Left ventricle myocardium inferior (tissue), 1 donor: ENCODE results near the gene CRACR2B. TPM values are rescaled to one million over a fixed set of nuclear protein-coding genes. Genes with fewer than 3 reads are reported as not detected.

Experiments
- DNase-seq: peaks from one replicate; pipeline ENCODE4 v3.0.0-alpha.2; 2020
- H3K27ac ChIP-seq: fragments of 200-600 bp; replicated peaks from 2 replicates; pipeline ENCODE4 v1.8.0; 2021
- H3K27me3 ChIP-seq: fragments of 200-600 bp; 2 replicates; pipeline ENCODE4 v1.8.0; 2021; ENCODE audit warnings: low read depth
- H3K36me3 ChIP-seq: fragments of 200-600 bp; 2 replicates; pipeline ENCODE4 v1.8.0; 2021
- H3K4me1 ChIP-seq: fragments of 200-600 bp; 2 replicates; pipeline ENCODE4 v1.8.0; 2021
- H3K4me3 ChIP-seq: fragments of 200-600 bp; 2 replicates; pipeline ENCODE4 v1.8.0; 2021; ENCODE audit warnings: mild to moderate bottlenecking, moderate library complexity
- H3K9me3 ChIP-seq: fragments of 200-600 bp; replicated peaks from 2 replicates; pipeline ENCODE4 v1.8.0; 2021
- intact Hi-C: fragments of 100-400 bp; cut with micrococcal nuclease; formaldehyde crosslinking; loops from one replicate; pipeline ENCODE4 v1.11.0; 2022
- total RNA-seq: library from RNA; stranded (reverse); fragmentation: NEBNext Ultra II Directional; extraction: Animal tissue kit (Norgen Biotek cat#: 25700); gene quantifications from one replicate; pipeline ENCODE4 v1.2.1, GENCODE V29; 2021
- TF ChIP-seq, protein P1 (sequence below): fragments of 200-600 bp; IDR thresholded peaks from 2 replicates; pipeline ENCODE4 v1.8.0; 2021; ENCODE audit warnings: antibody characterized with exemption, mild to moderate bottlenecking, borderline replicate concordance
- donor health status: DM: no; HTN: yes; CAD: no; lungs with severe emphysema.

Gene CRACR2B
- total RNA-seq, 1 donor from 2014 or later, result 23.2 TPM

DNA sequence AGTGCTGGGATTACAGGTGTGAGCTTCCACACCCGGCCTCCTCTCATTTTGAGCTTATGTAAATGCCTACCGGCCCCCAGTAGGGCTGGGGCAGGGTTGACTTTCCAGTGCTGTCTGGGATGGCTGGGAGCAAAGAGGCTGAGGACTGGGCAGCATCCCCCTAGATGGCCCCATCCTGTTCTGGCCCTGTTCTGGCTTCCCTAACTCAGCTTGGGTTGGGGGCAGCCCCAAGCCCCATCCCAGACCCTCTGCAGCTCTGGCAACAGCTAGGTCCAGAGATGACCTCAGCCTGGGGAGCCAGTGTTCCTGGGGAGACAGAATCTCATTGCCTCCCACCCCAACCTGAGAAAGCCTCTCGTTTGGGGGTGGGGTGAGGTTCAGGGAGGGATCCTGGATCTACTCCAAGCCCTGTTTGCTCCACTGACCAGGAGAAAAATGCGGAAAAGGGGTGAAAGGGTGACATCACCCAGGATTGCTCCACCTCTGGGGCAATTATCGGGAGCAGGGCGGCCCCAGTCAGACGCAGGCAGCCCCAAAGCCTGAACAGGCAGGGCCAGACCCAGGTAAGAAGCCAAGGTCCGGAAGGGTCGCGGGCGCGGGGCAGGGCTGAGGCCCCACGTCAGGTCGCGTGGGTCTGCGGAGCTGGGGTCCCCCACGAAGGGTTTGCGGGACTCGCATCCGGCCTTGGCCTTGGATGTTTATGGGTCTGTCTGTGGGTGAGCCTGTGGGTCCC, 9.2 kb upstream of the CRACR2B start, which contains the start of gene PNPLA2:
PNPLA2 (plus strand) TSS at position 519 of the 733 bp plus-strand sequence. CDS start 805 bp downstream, outside the sequence.
- intact Hi-C loops, result no loop called here
- no peak for DNase-seq

GRCh38 chr11:819129-819931, 8.4 kb upstream of the CRACR2B start:
- TF ChIP-seq, protein P1, sequence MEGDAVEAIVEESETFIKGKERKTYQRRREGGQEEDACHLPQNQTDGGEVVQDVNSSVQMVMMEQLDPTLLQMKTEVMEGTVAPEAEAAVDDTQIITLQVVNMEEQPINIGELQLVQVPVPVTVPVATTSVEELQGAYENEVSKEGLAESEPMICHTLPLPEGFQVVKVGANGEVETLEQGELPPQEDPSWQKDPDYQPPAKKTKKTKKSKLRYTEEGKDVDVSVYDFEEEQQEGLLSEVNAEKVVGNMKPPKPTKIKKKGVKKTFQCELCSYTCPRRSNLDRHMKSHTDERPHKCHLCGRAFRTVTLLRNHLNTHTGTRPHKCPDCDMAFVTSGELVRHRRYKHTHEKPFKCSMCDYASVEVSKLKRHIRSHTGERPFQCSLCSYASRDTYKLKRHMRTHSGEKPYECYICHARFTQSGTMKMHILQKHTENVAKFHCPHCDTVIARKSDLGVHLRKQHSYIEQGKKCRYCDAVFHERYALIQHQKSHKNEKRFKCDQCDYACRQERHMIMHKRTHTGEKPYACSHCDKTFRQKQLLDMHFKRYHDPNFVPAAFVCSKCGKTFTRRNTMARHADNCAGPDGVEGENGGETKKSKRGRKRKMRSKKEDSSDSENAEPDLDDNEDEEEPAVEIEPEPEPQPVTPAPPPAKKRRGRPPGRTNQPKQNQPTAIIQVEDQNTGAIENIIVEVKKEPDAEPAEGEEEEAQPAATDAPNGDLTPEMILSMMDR, result peak; percentile 41
- Histone ChIP-seq H3K36me3 (peaks cover 29% of the 10 kb centered on the region), H3K4me1 (peaks cover 53% of the 10 kb centered on the region), H3K27ac (peak overlapping the region; percentile 99), H3K9me3 (no peaks in the 10 kb centered on the region), H3K4me3 (peak overlapping the region; percentile 91), H3K27me3 (no peaks in the 10 kb centered on the region)
- DNase-seq, result peak; percentile 95
- intact Hi-C loops, result no loop called here

More for the DNA sequence above, 9.2 kb upstream of the CRACR2B start, which contains the start of gene PNPLA2:
- TF ChIP-seq, protein P1, result no peak
- peaks cover 50% of the 10 kb centered on the region for H3K4me1 ChIP-seq
- H3K27ac ChIP-seq, result peak within 1 kb of the TSS; percentile 99
- H3K27me3 ChIP-seq, result no peaks in the 10 kb centered on the region
- peaks cover 23% of the 10 kb centered on the region for H3K36me3 ChIP-seq
- H3K4me3 ChIP-seq, result peak within 1 kb of the TSS; percentile 91
- no peaks in the 10 kb centered on the region for H3K9me3 ChIP-seq

DNA sequence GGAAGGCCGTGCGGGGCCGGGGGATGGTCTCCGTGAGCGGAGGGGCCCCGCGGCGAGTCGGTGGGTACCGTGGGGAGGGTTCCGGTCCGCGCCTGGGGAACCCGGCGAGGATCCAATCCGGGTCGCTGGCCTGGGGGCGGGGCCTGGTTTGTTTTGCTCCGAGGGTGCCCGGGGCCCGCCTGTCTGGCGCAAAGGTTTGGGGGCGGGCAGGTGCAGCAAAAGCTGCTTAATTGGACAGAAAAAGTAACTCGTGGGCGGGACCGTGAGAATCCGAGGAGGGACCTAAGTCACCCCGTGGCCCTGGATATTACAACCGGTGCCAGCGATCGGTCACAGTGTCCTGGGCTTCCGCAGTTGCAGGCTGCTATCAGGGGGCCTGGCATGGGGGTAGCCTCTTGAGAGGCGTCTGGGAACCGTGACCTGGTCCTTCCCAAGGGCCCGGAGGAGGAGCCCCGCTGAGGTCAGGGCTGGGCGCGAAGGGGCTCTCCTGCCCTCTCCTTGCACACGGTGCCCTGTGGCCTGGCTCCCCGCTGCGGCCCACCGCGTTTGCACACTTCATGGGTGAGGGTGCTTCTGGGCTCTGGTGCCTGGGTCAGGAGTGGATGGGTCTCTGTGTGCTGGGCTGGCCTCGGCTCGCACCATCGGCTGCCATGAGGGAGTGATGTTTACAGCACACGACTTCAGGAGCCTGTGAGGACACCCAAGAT, 7.6 kb upstream of the CRACR2B start:
- Histone ChIP-seq H3K27me3 (no peaks in the 10 kb centered on the region), H3K36me3 (peaks cover 34% of the 10 kb centered on the region), H3K4me3 (peak overlapping the region; percentile 91), H3K9me3 (no peaks in the 10 kb centered on the region), H3K27ac (peak overlapping the region; percentile 99), H3K4me1 (peaks cover 55% of the 10 kb centered on the region)
- intact Hi-C loops, result no loop called here
- peak; percentile 90 for DNase-seq
- TF ChIP-seq, protein P1, result no peak

DNA sequence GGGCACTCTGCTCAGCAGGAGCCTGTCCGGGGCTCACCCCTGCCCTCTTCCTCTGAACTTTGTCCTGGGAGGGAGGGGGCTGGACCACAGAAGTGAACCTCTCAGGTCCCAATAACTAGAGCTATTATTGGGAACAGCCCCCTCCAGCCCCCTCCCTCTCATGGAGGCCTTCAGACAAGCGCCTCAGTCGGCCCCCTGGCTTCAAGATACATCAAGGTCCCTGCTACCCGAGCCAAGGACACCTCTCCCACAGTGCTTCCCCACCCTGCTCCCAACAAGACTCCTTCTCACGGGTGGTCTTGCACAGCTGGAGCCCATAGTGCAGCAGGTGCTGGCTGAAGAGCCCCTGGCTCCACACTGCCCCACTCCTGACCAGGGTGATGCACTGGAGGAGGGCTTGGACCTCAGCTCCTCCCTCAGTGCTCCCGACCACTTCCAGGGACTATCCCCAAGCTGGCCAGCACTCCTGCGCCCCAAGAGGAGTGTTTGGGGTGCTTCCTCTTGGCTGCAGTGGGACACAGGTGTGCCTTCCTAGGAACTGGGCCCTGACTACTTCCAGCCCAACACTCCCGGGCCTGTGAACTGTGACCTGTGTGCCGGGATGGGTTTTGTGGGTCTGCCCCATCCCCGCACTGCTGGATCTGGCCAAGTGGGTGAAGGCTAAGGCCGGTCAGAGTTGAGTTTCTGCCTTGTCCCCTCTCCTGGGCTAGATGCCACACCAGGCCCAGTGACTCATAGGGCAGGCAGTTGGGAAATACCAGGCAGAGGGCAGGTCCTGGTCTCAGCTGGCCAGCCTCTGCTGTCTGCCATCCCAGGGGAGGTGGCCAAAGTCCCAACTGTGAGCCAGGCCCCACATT, 6.8 kb upstream of the CRACR2B start:
- intact Hi-C loops, result no loop called here
- Histone ChIP-seq H3K27me3 (no peaks in the 10 kb centered on the region), H3K27ac (peak overlapping the region; percentile 99), H3K36me3 (peaks cover 42% of the 10 kb centered on the region), H3K4me3 (peak overlapping the region; percentile 91), H3K9me3 (no peaks in the 10 kb centered on the region), H3K4me1 (peaks cover 62% of the 10 kb centered on the region)
- TF ChIP-seq, protein P1, result no peak
- DNase-seq, result peak; percentile 82
